Right lobe of liver (tissue), 4 donors: ENCODE measurements around the gene SOWAHA.

ENCODE experiments used
- CTCF ChIP-seq, 4 donors: fragments of 200-600 bp in 3 of 4; fragments of 450-650 bp in 1 of 4; IDR thresholded peaks; one replicate each; pipeline versions ENCODE4 v1.5.1 to v1.8.0; 2016 to 2022; ENCODE audit warnings: antibody characterized with exemption in 4 of 4, mild to moderate bottlenecking in 2 of 4
- POLR2A ChIP-seq: fragments of 450-650 bp; IDR thresholded peaks from one replicate; pipeline ENCODE4 v1.6.1; 2017; ENCODE audit warnings: antibody characterized with exemption, mild to moderate bottlenecking
- donor health status: DM: no; HTN: no; CAD: no.
- donor health status: DM: no; HTN: no; CAD: no.
- donor health status: DM: no; HTN: yes; CAD: no.

GRCh38 chr5:132778856-132779255 lies 34.2 kb upstream of the SOWAHA start:
- TF ChIP-seq CTCF (IDR thresholded peaks at IDR 0.05) = no peak
- no peak for TF ChIP-seq POLR2A
